NB4 (cell line): Measurements from ENCODE around the gene LRRFIP1.

ENCODE experiments used
- DNase-seq: peaks from one replicate; pipeline ENCODE4 v3.0.0; 2010; ENCODE audit warnings: low read depth
- H3K4me3 ChIP-seq: one replicate; pipeline ENCODE4 v1.5.1; 2011; ENCODE audit warnings: mild to moderate bottlenecking, low read depth, low read length, moderate library complexity
- CTCF ChIP-seq: IDR thresholded peaks from one replicate; pipeline ENCODE4 v1.5.1; 2012; ENCODE audit warnings: low read depth, low read length
- MAX ChIP-seq: IDR thresholded peaks from 2 replicates; pipeline ENCODE4 v1.6.1; 2011; ENCODE audit warnings: low read depth, low read length
- MYC ChIP-seq: IDR thresholded peaks from 2 replicates; pipeline ENCODE4 v1.6.1; 2011; ENCODE audit warnings: low read depth, low read length
- POLR2A ChIP-seq: IDR thresholded peaks from 2 replicates; pipeline ENCODE4 v1.6.1; 2011; ENCODE audit warnings: mild to moderate bottlenecking; ENCODE audit not compliant: insufficient read length; ENCODE audit errors: extremely low read depth

The LRRFIP1 gene

GRCh38 chr2:237612527-237613357, 14.6 kb upstream of the LRRFIP1 start:
- no peak for TF ChIP-seq MAX
- no peak for TF ChIP-seq POLR2A
- no peak for TF ChIP-seq CTCF
- no peak for TF ChIP-seq MYC
- H3K4me3 ChIP-seq, result no peak overlapping the region
- DNase-seq, result no peak

- TF ChIP-seq MYC (no peak), CTCF (no peak), MAX (no peak), POLR2A (no peak)
- no peak for DNase-seq
- no peak overlapping the region for H3K4me3 ChIP-seq
Measured at GRCh38 chr2:237613679-237614078, 13.7 kb upstream of the LRRFIP1 start.

- DNase-seq, result peak; percentile 82
- no peak overlapping the region for H3K4me3 ChIP-seq
- peak; percentile 22 for TF ChIP-seq CTCF
- TF ChIP-seq MAX, result peak; percentile 24; the same call in 1 of the 2 replicates
- peak; percentile 39 for TF ChIP-seq MYC
- no peak for TF ChIP-seq POLR2A
Measured at GRCh38 chr2:237614151-237614720, 13.2 kb upstream of the LRRFIP1 start.

GRCh38 chr2:237615631-237616249, 11.6 kb upstream of the LRRFIP1 start:
- DNase-seq, result no peak
- TF ChIP-seq CTCF (no peak), POLR2A (no peak), MAX (no peak), MYC (no peak)
- H3K4me3 ChIP-seq, result no peak overlapping the region

- no peak overlapping the region for H3K4me3 ChIP-seq
- TF ChIP-seq POLR2A (no peak), CTCF (no peak), MYC (no peak), MAX (no peak)
- no peak for DNase-seq
Measured at GRCh38 chr2:237616373-237616733, 11.0 kb upstream of the LRRFIP1 start.
